Stimulated activated memory B cell treated with anti-CD40 and anti-IgM and Interleukin-4, amounts not matched to agents 10 μg/mL and 1 μg/mL and 100 μg/mL, for 72 hours (primary cell): ENCODE measurements around the gene PARD3.

Experiments
- ATAC-seq: fragments of 150-1000 bp; cut with Tn5 transposase; 2 replicates; pipeline ENCODE4 v1.10.0; 2021
- H3K27ac Mint-ChIP-seq: one replicate; pipeline ENCODE4 v1.8.0; 2022; ENCODE audit warnings: mild to moderate bottlenecking, mixed read lengths
- H3K27me3 Mint-ChIP-seq: one replicate; pipeline ENCODE4 v1.8.0; 2022; ENCODE audit warnings: mixed read lengths
- H3K36me3 Mint-ChIP-seq: one replicate; pipeline ENCODE4 v1.8.0; 2022; ENCODE audit warnings: mixed read lengths
- H3K4me1 Mint-ChIP-seq: one replicate; pipeline ENCODE4 v1.8.0; 2022; ENCODE audit warnings: mixed read lengths
- H3K4me3 Mint-ChIP-seq: one replicate; pipeline ENCODE4 v1.8.0; 2022; ENCODE audit warnings: mild to moderate bottlenecking, moderate library complexity, mixed read lengths
- H3K9me3 Mint-ChIP-seq: one replicate; pipeline ENCODE4 v1.8.0; 2022; ENCODE audit warnings: mixed read lengths

PARD3 gene

GRCh38 chr10:34147641-34148304 is 667.3 kb downstream of the PARD3 start:
- Mint-ChIP-seq H3K27me3 (no peaks in the 10 kb centered on the region), H3K4me3 (no peak overlapping the region), H3K9me3 (no peaks in the 10 kb centered on the region), H3K36me3 (no peaks in the 10 kb centered on the region), H3K4me1 (no peaks in the 10 kb centered on the region), H3K27ac (no peak overlapping the region)
- ATAC-seq = no peak

- Mint-ChIP-seq H3K27ac (no peak overlapping the region), H3K4me1 (no peaks in the 10 kb centered on the region), H3K9me3 (no peaks in the 10 kb centered on the region), H3K4me3 (no peak overlapping the region), H3K36me3 (no peaks in the 10 kb centered on the region), H3K27me3 (no peaks in the 10 kb centered on the region)
- ATAC-seq = no peak
These were observed 669.4 kb downstream of the PARD3 start for GRCh38 chr10:34145715-34146114.

- no peak for ATAC-seq
- H3K4me3 Mint-ChIP-seq = no peak overlapping the region
- H3K4me1 Mint-ChIP-seq = no peaks in the 10 kb centered on the region
These were observed 671.6 kb downstream of the PARD3 start for GRCh38 chr10:34143466-34143865.

GRCh38 chr10:34141032-34141680 is 673.9 kb downstream of the PARD3 start:
- no peak for ATAC-seq
- Mint-ChIP-seq H3K36me3 (no peaks in the 10 kb centered on the region), H3K4me1 (no peaks in the 10 kb centered on the region), H3K27ac (no peak overlapping the region), H3K9me3 (no peaks in the 10 kb centered on the region), H3K27me3 (no peaks in the 10 kb centered on the region), H3K4me3 (no peak overlapping the region)

More at GRCh38 chr10:34143466-34143865, 671.6 kb downstream of the PARD3 start:
- Mint-ChIP-seq H3K36me3 (no peaks in the 10 kb centered on the region), H3K27ac (no peak overlapping the region), H3K27me3 (no peaks in the 10 kb centered on the region), H3K9me3 (no peaks in the 10 kb centered on the region)

GRCh38 chr10:34139559-34139958 is 675.5 kb downstream of the PARD3 start:
- H3K27ac Mint-ChIP-seq = no peak overlapping the region
- H3K9me3 Mint-ChIP-seq = no peaks in the 10 kb centered on the region
- H3K4me3 Mint-ChIP-seq = no peak overlapping the region
- no peak for ATAC-seq
- no peaks in the 10 kb centered on the region for H3K27me3 Mint-ChIP-seq
- H3K36me3 Mint-ChIP-seq = no peaks in the 10 kb centered on the region
- H3K4me1 Mint-ChIP-seq = no peaks in the 10 kb centered on the region

- ATAC-seq = no peak
- H3K27me3 Mint-ChIP-seq = no peaks in the 10 kb centered on the region
- no peaks in the 10 kb centered on the region for H3K4me1 Mint-ChIP-seq
- H3K36me3 Mint-ChIP-seq = no peaks in the 10 kb centered on the region
- H3K27ac Mint-ChIP-seq = no peak overlapping the region
- no peak overlapping the region for H3K4me3 Mint-ChIP-seq
- H3K9me3 Mint-ChIP-seq = no peaks in the 10 kb centered on the region
These were observed 677.1 kb downstream of the PARD3 start for GRCh38 chr10:34137955-34138354.

GRCh38 chr10:34137201-34137600 is 677.9 kb downstream of the PARD3 start:
- H3K27me3 Mint-ChIP-seq = no peaks in the 10 kb centered on the region
- H3K36me3 Mint-ChIP-seq = no peaks in the 10 kb centered on the region
- ATAC-seq = no peak
- no peak overlapping the region for H3K4me3 Mint-ChIP-seq
- no peak overlapping the region for H3K27ac Mint-ChIP-seq
- H3K9me3 Mint-ChIP-seq = no peaks in the 10 kb centered on the region
- no peaks in the 10 kb centered on the region for H3K4me1 Mint-ChIP-seq

- no peak for ATAC-seq
- H3K36me3 Mint-ChIP-seq = no peaks in the 10 kb centered on the region
- H3K9me3 Mint-ChIP-seq = no peaks in the 10 kb centered on the region
These were observed 679.6 kb downstream of the PARD3 start for GRCh38 chr10:34135515-34135914.

GRCh38 chr10:34134602-34135001 is 680.5 kb downstream of the PARD3 start:
- H3K27ac Mint-ChIP-seq = no peak overlapping the region
- no peaks in the 10 kb centered on the region for H3K36me3 Mint-ChIP-seq
- peaks cover 6% of the 10 kb centered on the region for H3K9me3 Mint-ChIP-seq
- H3K27me3 Mint-ChIP-seq = no peaks in the 10 kb centered on the region
- H3K4me1 Mint-ChIP-seq = no peaks in the 10 kb centered on the region
- ATAC-seq = no peak
- no peak overlapping the region for H3K4me3 Mint-ChIP-seq

More at GRCh38 chr10:34135515-34135914, 679.6 kb downstream of the PARD3 start:
- Mint-ChIP-seq H3K4me1 (no peaks in the 10 kb centered on the region), H3K27ac (no peak overlapping the region), H3K4me3 (no peak overlapping the region), H3K27me3 (no peaks in the 10 kb centered on the region)

- H3K9me3 Mint-ChIP-seq = peaks cover 6% of the 10 kb centered on the region
These were observed 681.7 kb downstream of the PARD3 start for GRCh38 chr10:34133406-34133805.

GRCh38 chr10:34131152-34131551 is 683.9 kb downstream of the PARD3 start:
- no peak overlapping the region for H3K27ac Mint-ChIP-seq
- H3K4me1 Mint-ChIP-seq = no peaks in the 10 kb centered on the region
- ATAC-seq = no peak
- no peaks in the 10 kb centered on the region for H3K27me3 Mint-ChIP-seq
- peaks cover 6% of the 10 kb centered on the region for H3K9me3 Mint-ChIP-seq
- no peaks in the 10 kb centered on the region for H3K36me3 Mint-ChIP-seq
- H3K4me3 Mint-ChIP-seq = no peak overlapping the region

More at GRCh38 chr10:34133406-34133805, 681.7 kb downstream of the PARD3 start:
- Mint-ChIP-seq H3K36me3 (no peaks in the 10 kb centered on the region), H3K4me3 (no peak overlapping the region), H3K4me1 (no peaks in the 10 kb centered on the region), H3K27me3 (no peaks in the 10 kb centered on the region), H3K27ac (no peak overlapping the region)
- ATAC-seq = no peak

- H3K27me3 Mint-ChIP-seq = no peaks in the 10 kb centered on the region
- H3K4me1 Mint-ChIP-seq = no peaks in the 10 kb centered on the region
- H3K4me3 Mint-ChIP-seq = no peak overlapping the region
- no peak overlapping the region for H3K27ac Mint-ChIP-seq
- H3K9me3 Mint-ChIP-seq = peaks cover 6% of the 10 kb centered on the region
- no peak for ATAC-seq
- H3K36me3 Mint-ChIP-seq = no peaks in the 10 kb centered on the region
These were observed 687.4 kb downstream of the PARD3 start for GRCh38 chr10:34127676-34128075.

GRCh38 chr10:34126371-34127151 is 688.5 kb downstream of the PARD3 start:
- Mint-ChIP-seq H3K27me3 (no peaks in the 10 kb centered on the region), H3K4me3 (no peak overlapping the region), H3K4me1 (no peaks in the 10 kb centered on the region), H3K36me3 (no peaks in the 10 kb centered on the region), H3K9me3 (peaks cover 6% of the 10 kb centered on the region), H3K27ac (no peak overlapping the region)
- no peak for ATAC-seq

GRCh38 chr10:34125702-34126101 is 689.4 kb downstream of the PARD3 start:
- ATAC-seq = no peak
- Mint-ChIP-seq H3K9me3 (peaks cover 6% of the 10 kb centered on the region), H3K27me3 (no peaks in the 10 kb centered on the region), H3K36me3 (no peaks in the 10 kb centered on the region), H3K4me1 (no peaks in the 10 kb centered on the region), H3K4me3 (no peak overlapping the region), H3K27ac (no peak overlapping the region)

GRCh38 chr10:34124522-34125035 is 690.5 kb downstream of the PARD3 start:
- no peaks in the 10 kb centered on the region for H3K4me1 Mint-ChIP-seq
- H3K27me3 Mint-ChIP-seq = no peaks in the 10 kb centered on the region
- H3K36me3 Mint-ChIP-seq = no peaks in the 10 kb centered on the region
- no peak for ATAC-seq
- no peaks in the 10 kb centered on the region for H3K9me3 Mint-ChIP-seq
- no peak overlapping the region for H3K27ac Mint-ChIP-seq
- H3K4me3 Mint-ChIP-seq = no peak overlapping the region
